Activated CD4-positive, alpha-beta T cell treated with anti-CD3 and anti-CD28 coated beads, Interleukin-2, amount 50 U/mL, for 4 hours (primary cell): Measurements from ENCODE around the gene LATS2.

ENCODE experiments used
- DNase-seq, 2 experiments: peaks; one replicate each; pipeline ENCODE4 v3.0.0-alpha.2; 2020

LATS2 gene

GRCh38 chr13:21046203-21046602 is 15.2 kb downstream of the LATS2 start:
- no peak for DNase-seq

DNA sequence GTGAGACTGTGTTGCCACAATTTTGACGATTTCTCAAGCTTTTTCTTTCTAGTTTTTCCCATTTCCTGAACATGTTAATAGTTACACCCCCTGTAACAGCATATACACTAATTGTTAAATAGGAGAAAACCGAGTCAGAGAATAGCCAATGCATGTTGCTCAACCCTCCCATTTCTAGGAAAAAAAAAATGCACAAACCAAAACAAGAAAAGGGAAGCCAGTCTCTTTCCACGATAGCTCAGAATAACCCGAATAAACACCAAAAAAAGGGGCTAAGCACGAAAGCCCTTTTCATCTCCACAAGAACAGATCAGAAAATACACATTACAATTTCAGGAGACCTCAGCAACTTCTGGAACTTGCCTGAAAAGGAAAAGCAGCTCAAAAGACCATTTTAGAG is 16.3 kb downstream of the LATS2 start:
- no peak for DNase-seq

DNA sequence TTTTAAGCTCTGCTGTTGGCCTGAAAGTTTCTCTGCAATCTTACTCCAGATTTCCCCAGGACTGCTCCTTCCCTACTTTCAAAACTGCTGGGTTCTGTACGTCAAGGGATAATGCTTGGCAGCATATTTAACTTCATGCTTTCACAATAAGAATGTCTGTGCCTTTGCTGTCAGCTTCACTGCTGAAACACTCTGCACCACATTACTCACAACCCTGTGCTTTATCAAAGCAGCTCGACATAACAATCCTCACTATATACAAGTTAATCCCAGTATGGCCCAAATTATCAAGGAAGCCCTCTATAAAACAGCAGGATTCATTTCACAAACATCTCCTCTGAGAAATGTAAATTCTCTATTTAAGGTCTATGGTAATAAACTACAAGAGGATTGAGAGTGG is 17.5 kb downstream of the LATS2 start:
- DNase-seq = no peak

DNA sequence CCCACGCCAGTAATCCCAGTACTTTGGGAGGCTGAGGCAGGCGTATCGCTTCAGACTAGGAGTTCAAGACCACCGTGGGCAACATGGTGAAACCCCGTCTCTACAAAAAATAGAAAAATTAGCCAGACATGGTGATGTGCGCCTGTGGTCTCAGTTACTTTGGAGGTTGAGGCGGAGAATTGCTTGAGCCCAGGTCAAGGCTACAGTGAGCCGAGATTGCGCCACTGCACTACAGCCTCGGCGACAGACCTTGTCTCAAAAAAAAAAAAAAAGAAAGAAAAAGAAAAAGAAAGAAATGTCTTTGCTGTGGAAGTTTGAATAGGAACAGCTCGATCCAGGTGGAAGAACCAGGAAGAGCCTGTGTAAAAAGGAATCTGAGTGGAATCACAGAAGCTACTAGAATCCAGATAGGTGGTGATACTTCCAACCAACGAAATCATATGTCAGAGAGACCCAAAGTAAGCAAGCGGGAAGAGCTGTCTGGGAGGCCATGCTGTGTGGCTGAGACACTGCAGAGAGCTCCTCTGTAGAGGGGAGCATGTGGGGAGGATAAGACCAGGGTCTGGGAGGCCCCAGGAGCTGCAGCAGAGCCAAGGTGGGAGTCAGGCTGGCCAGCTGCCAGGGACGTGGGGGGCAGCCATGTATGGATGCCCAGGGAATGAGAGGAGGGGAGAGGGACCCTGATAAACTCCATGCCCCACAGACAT is 21.1 kb downstream of the LATS2 start:
- no peak for DNase-seq

DNA sequence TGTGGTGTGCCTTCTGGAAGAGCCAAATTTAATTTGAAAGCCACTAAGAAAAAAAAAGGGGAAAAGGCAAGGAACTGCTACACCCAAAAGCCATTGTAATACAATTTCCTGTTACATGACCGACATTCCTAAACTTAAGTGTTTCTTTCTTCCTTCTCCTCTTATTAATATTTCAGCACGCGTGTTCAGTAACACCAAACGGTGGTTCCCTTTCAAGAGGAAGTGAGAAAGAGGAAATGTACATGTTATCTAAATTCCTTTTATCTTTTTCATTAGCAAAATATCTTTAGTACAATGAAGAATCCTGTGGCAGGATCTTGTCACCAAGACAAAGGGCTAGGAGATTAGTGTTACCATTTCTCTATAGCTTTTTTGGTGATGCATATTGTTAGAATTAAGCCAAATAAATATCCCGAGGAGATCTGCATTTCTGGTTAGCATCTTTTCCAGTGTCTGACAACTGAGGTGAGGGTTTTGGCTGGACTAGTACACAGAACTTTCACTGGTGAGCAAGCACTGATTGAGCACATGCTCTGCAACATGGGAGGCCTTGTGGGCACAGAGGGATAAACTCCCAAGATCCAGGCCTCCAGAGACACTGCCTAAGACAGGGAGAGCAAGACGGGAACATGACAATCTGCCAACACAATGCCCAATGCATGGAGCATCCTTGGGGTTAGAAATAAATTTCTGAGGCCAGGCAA is 22.1 kb downstream of the LATS2 start:
- no peak for DNase-seq

- no peak for DNase-seq
These were observed 23.7 kb downstream of the LATS2 start for GRCh38 chr13:21037656-21038055.

- no peak for DNase-seq
These were observed 25.9 kb downstream of the LATS2 start for GRCh38 chr13:21035498-21035897.

GRCh38 chr13:21034603-21035191 is 26.7 kb downstream of the LATS2 start:
- DNase-seq = no peak

- no peak for DNase-seq
These were observed 27.4 kb downstream of the LATS2 start for GRCh38 chr13:21033856-21034602.

DNA sequence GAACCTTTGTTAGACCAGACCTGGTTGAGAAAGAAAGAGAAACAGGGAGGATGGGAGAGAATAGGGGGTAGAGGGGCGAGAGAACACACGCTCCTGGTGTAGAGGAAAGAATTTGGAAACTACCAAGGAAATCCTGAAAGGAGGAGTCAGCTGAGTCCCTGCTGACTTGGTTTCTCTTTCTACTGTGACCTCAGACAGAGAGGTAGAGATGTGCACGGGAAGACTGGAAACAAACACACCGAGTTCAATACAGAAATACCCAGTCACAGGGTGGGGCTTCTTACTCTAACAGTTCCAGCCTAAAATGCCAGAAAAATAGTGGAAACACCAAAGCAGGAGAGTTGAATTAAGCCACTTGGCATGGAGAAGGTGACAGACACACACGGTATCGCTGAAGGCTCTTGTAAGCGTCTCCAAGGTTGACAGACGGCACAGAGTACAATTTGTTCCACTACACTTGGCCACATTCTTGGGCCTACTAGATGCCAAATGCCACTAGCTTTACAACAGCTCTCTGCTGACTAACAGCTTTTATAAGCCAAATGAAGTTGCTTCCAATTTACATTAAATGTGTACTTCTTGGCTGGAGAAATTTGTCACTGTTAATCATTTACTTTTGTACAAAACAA is 28.1 kb downstream of the LATS2 start:
- no peak for DNase-seq

DNA sequence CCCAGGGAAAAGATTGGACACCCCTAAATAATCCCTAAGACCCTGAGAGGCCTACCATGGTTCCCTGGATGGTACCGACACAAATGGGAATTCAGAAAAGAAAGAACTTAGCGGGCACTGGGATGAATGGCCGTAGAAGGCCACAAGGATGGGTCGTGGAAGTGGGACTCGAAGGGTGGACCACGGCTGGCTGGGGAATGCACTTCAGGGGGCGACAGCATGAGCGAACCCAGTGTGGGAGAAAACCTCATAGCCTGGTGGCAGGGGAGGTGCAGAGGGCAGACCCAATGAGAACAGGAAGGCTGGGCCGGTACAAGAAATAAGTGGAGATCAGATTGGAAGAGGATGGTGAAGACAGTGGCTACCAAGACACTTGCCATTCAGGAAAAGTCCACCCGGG is 28.7 kb downstream of the LATS2 start:
- DNase-seq = no peak

DNA sequence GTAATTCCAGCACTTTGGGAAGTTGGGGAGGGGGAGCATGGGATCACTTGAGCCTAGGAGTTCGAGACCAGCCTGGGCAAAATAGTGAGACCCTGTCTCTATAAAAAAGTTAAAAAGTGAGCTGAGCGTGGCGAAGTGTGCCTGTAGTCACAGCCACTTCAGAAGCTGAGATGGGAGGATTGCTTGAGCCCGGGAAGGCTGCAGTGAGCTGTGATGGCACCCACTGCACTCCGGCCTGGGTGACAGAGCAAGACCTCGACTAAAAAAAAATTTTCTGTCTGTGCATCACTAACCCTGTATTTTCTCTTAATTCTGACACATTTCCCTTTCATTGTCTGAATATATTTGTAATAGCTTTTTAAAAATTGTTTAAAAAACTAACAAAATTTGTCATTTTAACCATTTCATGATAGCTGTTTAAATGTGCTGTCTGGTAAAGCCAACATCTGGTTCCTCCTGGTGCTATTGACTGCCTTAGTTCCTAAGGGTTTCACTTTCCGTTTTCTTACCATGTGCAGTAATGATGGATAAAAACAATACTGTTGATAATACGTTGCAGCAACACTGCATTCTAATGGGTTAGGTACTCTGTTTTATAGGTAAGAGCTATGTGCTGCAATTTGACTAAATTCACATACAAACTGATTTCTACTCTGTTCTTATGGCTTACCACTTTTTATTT is 29.7 kb downstream of the LATS2 start:
- DNase-seq = no peak

- no peak for DNase-seq
These were observed 35.8 kb downstream of the LATS2 start for GRCh38 chr13:21025539-21025938.

DNA sequence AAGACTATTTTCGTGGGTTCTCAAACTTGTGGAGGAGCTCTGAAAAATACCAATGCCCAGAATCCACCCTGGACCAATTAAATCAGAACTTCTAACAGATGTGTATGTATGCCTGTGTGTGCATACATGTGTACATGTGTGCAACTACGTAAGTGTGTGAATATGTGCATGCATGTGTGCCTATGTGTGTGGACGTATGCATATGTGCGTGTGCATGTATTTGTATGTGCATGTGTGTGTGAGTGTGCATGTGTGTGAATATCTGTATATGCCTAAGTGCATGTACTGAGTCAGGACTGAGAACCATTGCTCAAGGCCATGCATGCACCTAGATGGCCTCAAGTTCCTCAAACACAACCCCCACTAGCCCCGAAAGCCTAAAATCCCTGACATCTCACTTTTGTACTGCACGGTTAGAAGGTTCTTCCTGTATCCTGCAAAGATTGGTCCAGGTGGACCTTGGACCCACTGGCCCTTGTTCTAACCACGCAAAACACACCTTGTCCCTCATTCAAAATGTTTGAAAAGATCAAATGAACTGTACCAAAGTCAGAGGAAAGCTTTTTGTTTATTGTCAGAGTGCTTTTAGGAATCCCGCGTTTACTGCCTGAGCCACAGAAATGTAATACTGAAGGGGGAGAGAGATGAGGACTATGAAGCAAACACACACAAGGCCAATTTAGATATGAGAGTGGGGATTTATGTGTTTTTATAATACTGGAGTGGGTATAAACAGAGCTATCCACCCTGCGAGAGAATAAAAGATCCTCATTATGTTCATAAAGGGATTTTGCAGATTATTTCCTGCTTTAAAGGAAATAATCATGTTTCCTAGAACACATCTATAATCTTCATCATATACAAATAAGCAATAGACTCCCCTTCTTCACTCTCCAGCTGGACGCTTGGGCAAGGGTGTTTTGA is 39.1 kb downstream of the LATS2 start:
- DNase-seq = no peak

GRCh38 chr13:21020581-21020980 is 40.8 kb downstream of the LATS2 start:
- DNase-seq = no peak

- DNase-seq = no peak
These were observed 41.2 kb downstream of the LATS2 start for GRCh38 chr13:21020176-21020575.

DNA sequence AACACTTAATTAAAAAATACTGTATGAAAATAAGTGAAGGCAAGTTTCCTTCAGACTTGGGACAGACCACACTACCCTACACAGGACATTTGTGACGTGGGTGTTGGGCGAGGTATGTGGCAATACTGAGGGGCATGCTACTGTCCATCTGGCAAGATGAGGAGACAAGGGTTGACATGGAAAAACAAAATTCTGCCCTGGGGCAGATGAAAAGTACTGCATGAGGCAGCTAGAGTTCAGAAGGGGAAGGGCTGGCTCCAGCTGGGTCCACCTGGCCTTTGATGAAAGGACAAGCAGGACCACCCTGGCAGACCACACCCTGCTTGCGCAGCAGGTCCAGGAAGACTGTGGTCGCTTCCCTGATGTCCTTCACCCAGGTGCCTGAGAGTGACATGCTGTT is 43.2 kb downstream of the LATS2 start:
- no peak for DNase-seq

GRCh38 chr13:21016487-21016886 is 44.9 kb downstream of the LATS2 start:
- no peak for DNase-seq

GRCh38 chr13:21015284-21015683 is 46.1 kb downstream of the LATS2 start:
- DNase-seq = no peak

DNA sequence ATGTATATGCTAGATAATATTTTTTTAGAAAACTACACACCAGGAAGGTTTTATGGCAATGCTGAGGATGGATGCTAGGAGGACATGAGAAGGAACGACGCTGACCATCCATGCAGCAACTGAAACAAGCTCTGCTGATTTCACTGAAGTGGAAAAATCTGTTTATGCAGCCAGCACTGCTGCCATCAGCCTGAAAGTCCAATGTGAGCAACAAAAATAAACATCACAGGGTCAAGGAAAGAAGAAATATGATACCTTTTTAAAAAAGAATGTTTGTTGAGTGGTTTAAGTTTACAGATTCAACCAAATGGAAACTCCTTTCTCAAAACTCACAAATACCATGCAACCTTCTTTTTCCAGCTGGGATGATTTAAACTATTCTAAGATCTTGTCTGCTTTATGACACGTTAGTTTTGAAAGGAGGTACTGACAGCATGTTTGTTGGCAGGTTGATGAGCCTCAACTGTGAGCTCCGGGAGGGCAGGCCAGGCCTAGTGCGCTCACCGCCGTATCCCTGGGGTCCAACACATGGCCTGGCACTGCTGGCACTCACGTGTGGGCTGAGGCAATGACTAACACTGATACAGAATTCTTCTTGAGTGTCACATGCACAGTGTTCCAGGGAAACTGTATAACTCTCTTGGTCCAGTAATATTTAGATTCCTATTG is 46.8 kb downstream of the LATS2 start:
- DNase-seq = no peak

- DNase-seq = no peak
These were observed 47.3 kb downstream of the LATS2 start for GRCh38 chr13:21014139-21014501.
